Lung (tissue), 12 donors: Measurements from ENCODE around the gene ZBTB11. TPM values are rescaled to one million over a fixed set of nuclear protein-coding genes. Genes with fewer than 3 reads are reported as not detected.
A peak's percentile ranks its signal among the peaks of the same experiment; 100 is the strongest.

Source experiments
- ATAC-seq: fragments of 200-7000 bp; cut with Tn5 transposase; one replicate; pipeline ENCODE4 v1.9.1; 2020; ENCODE audit warnings: moderate number of reproducible peaks; ENCODE audit not compliant: insufficient read depth, low FRiP score
- DNase-seq, 3 donors: peaks; one replicate each; pipeline ENCODE4 v3.0.0-alpha.2; 2013 to 2017
- H3K27ac ChIP-seq, 2 donors: one replicate each; pipeline ENCODE4 v1.5.1; 2013; ENCODE audit warnings: mild to moderate bottlenecking in 2 of 2, moderate library complexity in 2 of 2, control low read depth in 1 of 2, inconsistent platforms in 1 of 2, low read depth in 1 of 2, low read length in 1 of 2
- H3K27me3 ChIP-seq, 3 donors: one replicate each; pipeline ENCODE4 v1.5.1; 2013; ENCODE audit warnings: low read length in 2 of 3; ENCODE audit not compliant: control insufficient read depth in 3 of 3, insufficient read depth in 3 of 3
- H3K36me3 ChIP-seq, 4 donors: one replicate each; pipeline ENCODE4 v1.5.1; 2013; ENCODE audit warnings: low read length in 4 of 4, mild to moderate bottlenecking in 1 of 4, moderate library complexity in 1 of 4; ENCODE audit not compliant: control insufficient read depth in 4 of 4, insufficient read depth in 4 of 4
- H3K4me1 ChIP-seq, 5 donors: one replicate each; pipeline ENCODE4 v1.5.1; 2013; ENCODE audit warnings: low read length in 5 of 5, mild to moderate bottlenecking in 2 of 5, moderate library complexity in 1 of 5; ENCODE audit not compliant: control insufficient read depth in 5 of 5, insufficient read depth in 5 of 5
- H3K4me3 ChIP-seq: one replicate; pipeline ENCODE4 v1.5.1; 2013; ENCODE audit warnings: mild to moderate bottlenecking, control low read depth, moderate library complexity
- H3K9ac ChIP-seq, 2 donors: one replicate each; pipeline ENCODE4 v1.5.1; 2013; ENCODE audit warnings: low read length in 2 of 2, control low read depth in 1 of 2; ENCODE audit not compliant: insufficient read depth in 1 of 2
- H3K9me3 ChIP-seq, 4 donors: one replicate each; pipeline ENCODE4 v1.5.1; 2013; ENCODE audit warnings: low read length in 3 of 4, mild to moderate bottlenecking in 1 of 4, moderate library complexity in 1 of 4; ENCODE audit not compliant: control insufficient read depth in 4 of 4, insufficient read depth in 3 of 4
- CTCF ChIP-seq: IDR thresholded peaks from 2 replicates; pipeline ENCODE4 v1.5.1; 2012; ENCODE audit warnings: mild to moderate bottlenecking; ENCODE audit errors: control extremely low read depth, extremely low read depth
- WGBS, 2 donors: extraction: QIAGEN DNeasy Blood & Tissue Kit; methylation state at CpG; one replicate each; pipeline ENCODE4 v1.1.7; 2013; 5-methylcytosine and 5-hydroxymethylcytosine counted together
- polyA plus RNA-seq, 2 donors: library from polyadenylated mRNA; stranded (reverse); fragments of 200-250 nt; gene quantifications; one replicate each; pipeline ENCODE4 v1.2.1, GENCODE V29; 2013
- total RNA-seq, 2 donors: library from RNA; depleted of rRNA in 1 of 2; stranded (reverse); fragments of >200 nt in 1 of 2; gene quantifications; one replicate each; pipeline ENCODE4 v1.2.1, GENCODE V29; 2014 to 2021
- donor health status: control.
- donor health status: control.
- donor health status: Bipolar disorder and iron deficiency.
- donor health status: healthy.
- donor health status: DM: yes; HTN: yes; CAD: no.

ZBTB11 gene
- total and polyA plus RNA-seq, 4 donors, result 7.5 to 42.5 (median 11.8) TPM

- DNase-seq (no peak), ATAC-seq (no peak)
- Histone ChIP-seq H3K9ac (no peak overlapping the region), H3K4me1 (peaks cover 0 to 5% (median 0%) of the 10 kb centered on the region in 5 donors), H3K4me3 (no peak overlapping the region), H3K9me3 (no peaks in the 10 kb centered on the region), H3K27me3 (no peaks in the 10 kb centered on the region), H3K36me3 (peaks cover 0 to 7% (median 0%) of the 10 kb centered on the region in 4 donors), H3K27ac (peak overlapping the region in 1 of 2 donors; percentile 69)
- no peak for TF ChIP-seq CTCF
These were observed 14.0 kb upstream of the ZBTB11 start for GRCh38 chr3:101690972-101691371.

DNA sequence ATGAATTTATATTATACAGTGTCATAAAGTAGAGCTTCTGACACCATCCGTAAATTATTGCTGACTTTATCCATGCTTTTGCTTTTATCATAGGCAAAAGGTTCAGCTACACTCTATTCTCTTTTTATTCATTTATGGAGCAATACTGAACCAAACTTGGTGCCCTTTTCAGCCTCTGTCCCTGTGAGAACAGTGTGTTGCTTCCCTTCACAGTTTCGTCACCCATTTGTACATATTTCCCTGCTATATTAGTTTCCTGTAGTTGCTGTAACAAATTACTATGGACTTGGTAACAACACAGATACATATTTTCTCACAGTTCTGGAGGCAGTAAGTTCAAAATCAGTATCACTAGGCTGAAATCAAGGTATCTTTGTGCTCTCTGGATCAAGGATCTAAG lies 12.4 kb upstream of the ZBTB11 start:
- Histone ChIP-seq H3K9ac (no peak overlapping the region), H3K27ac (no peak overlapping the region), H3K4me3 (no peak overlapping the region), H3K36me3 (peaks cover 0 to 20% (median 8%) of the 10 kb centered on the region in 4 donors), H3K27me3 (no peaks in the 10 kb centered on the region), H3K9me3 (no peaks in the 10 kb centered on the region), H3K4me1 (peaks cover 2 to 19% (median 8%) of the 10 kb centered on the region in 5 donors)
- WGBS, 2 donors, result 55 to 79% methylated on average over 2 of the region's 2 CpGs
- ATAC-seq, result no peak
- DNase-seq, result no peak
- no peak for TF ChIP-seq CTCF

GRCh38 chr3:101687142-101687931 lies 10.4 kb upstream of the ZBTB11 start:
- Histone ChIP-seq H3K36me3 (peaks cover under 1 to 27% (median 15%) of the 10 kb centered on the region in 4 donors), H3K27ac (peak overlapping the region; percentile 90 to 92), H3K9me3 (no peaks in the 10 kb centered on the region), H3K27me3 (no peaks in the 10 kb centered on the region), H3K9ac (peak overlapping the region; percentile 61 to 75), H3K4me1 (peaks cover 7 to 29% (median 10%) of the 10 kb centered on the region in 5 donors), H3K4me3 (peak overlapping the region; percentile 47)
- DNase-seq, result peak; percentile 30 to 50 (median 33)
- ATAC-seq, result no peak
- 43% methylated on average over 25 of the region's 25 CpGs for WGBS, 2 donors
- no peak for TF ChIP-seq CTCF
